K562 (cell line): Measurements from ENCODE around the gene CCT5. TPM values are rescaled to one million over a fixed set of nuclear protein-coding genes. Genes with fewer than 3 reads are reported as not detected.

Source experiments
- E4F1 ChIP-seq: fragments of 250-450 bp; sonication (Bioruptor Pico); IDR thresholded peaks from 2 replicates; pipeline ENCODE4 v1.5.0; 2021; ENCODE audit warnings: mild to moderate bottlenecking, borderline replicate concordance
- GTF3C2 ChIP-seq: IDR thresholded peaks from 3 replicates; pipeline ENCODE4 v1.6.1; 2011; ENCODE audit warnings: borderline replicate concordance, mild to moderate bottlenecking, moderate library complexity; ENCODE audit not compliant: insufficient read length; ENCODE audit errors: extremely low read depth
- MLLT1 ChIP-seq, 2 experiments: fragments of 450-650 bp; IDR thresholded peaks; 2 replicates each; pipeline ENCODE4 v1.6.1; 2016
- SMAD1 ChIP-seq: fragments of 150-350 bp; IDR thresholded peaks from 2 replicates; pipeline ENCODE4 v1.6.1; 2014; ENCODE audit warnings: low read length, low read depth; ENCODE audit not compliant: partially characterized antibody
- STAT5B ChIP-seq: fragments of 250-450 bp; sonication (Bioruptor Pico); IDR thresholded peaks from 2 replicates; pipeline ENCODE4 v1.8.0; 2021; ENCODE audit warnings: mild to moderate bottlenecking, inconsistent platforms
- U2AF2 ChIP-seq: fragments of 200-400 bp; formaldehyde crosslinking; optimal IDR thresholded peaks from 2 replicates; pipeline ENCODE3; 2017; ENCODE audit warnings: low read depth, mild to moderate bottlenecking, low read length
- ZBTB12 ChIP-seq: fragments of 250-450 bp; sonication (Bioruptor Pico); IDR thresholded peaks from 2 replicates; pipeline ENCODE4 v1.4.0; 2020
- ZNF395 ChIP-seq: fragments of 200-800 bp; sonication (Bioruptor generic); IDR thresholded peaks from 2 replicates; pipeline ENCODE4 v1.6.1; 2017; ENCODE audit warnings: missing genetic modification characterization, missing compliant biosample characterization
- ZNF609 ChIP-seq: sonication (generic); formaldehyde crosslinking; IDR thresholded peaks from 2 replicates; pipeline ENCODE4 v1.8.1; 2023; ENCODE audit warnings: missing genetic modification reagents, mild to moderate bottlenecking, borderline replicate concordance
- polyA plus RNA-seq, 8 experiments: library from polyadenylated mRNA; depleted of rRNA in 4 of 8; stranded (reverse) in 5 of 8; unstranded in 3 of 8; fragments of >200 nt; fragmentation: Nextera tagmentation in 2 of 8; fragmentation: Illumina TruSeq in 1 of 8; extraction: Ambion mirVana in 2 of 8; extraction: Trizol in 1 of 8; gene quantifications; 2 replicates each; pipeline versions ENCODE4 v1.2.1 to v1.2.3, GENCODE V29; 2011 to 2014; ENCODE audit warnings: inconsistent platforms in 1 of 8, missing spikeins in 1 of 8
- total RNA-seq, 7 experiments: library from RNA; depleted of rRNA in 6 of 7; stranded (reverse); fragments of >200 nt in 6 of 7; fragmentation: Illumina TruSeq in 2 of 7; extraction: Trizol in 2 of 7; gene quantifications; 2 replicates each; pipeline versions ENCODE4 v1.2.1 to v1.2.3, GENCODE V29; 2011 to 2021; ENCODE audit warnings: low replicate concordance in 1 of 7

The CCT5 gene
- total and polyA plus RNA-seq, 9 of the 15 experiments (the other 6 are each of a cell fraction or from before 2014, with no cell fraction given) = 782 to 1,606 (median 1,153) TPM

GRCh38 chr5:10215366-10215765 is 34.7 kb upstream of the CCT5 start (continued):
- TF ChIP-seq ZNF609 (no peak), U2AF2 (no peak), ZNF395 (CRISPR knock-in tag) (no peak), E4F1 (CRISPR knock-in tag) (no peak), ZBTB12 (no peak), GTF3C2 (no peak), MLLT1 (IDR thresholded peaks at IDR 0.05) (no peak), SMAD1 (no peak), STAT5B (CRISPR knock-in tag) (no peak)
